Spleen (tissue), 7 donors: ENCODE results near the gene RARA.

ENCODE experiments used
- CTCF ChIP-seq, 11 experiments: fragments of 200-600 bp in 7 of 11; fragments of 450-650 bp in 4 of 11; sonication (generic) in 4 of 11; IDR thresholded peaks in 8 of 11; conservative IDR thresholded peaks in 3 of 11; 1 replicate in 7 of 11; 2 replicates in 4 of 11; pipeline versions ENCODE4 v1.4.0 to v1.8.0; 2016 to 2021; ENCODE audit warnings: antibody characterized with exemption in 11 of 11, inconsistent platforms in 4 of 11, mild to moderate bottlenecking in 1 of 11
- POLR2A ChIP-seq, 3 donors: fragments of 450-650 bp; IDR thresholded peaks; one replicate each; pipeline ENCODE4 v1.5.1; 2017; ENCODE audit warnings: antibody characterized with exemption in 3 of 3, mild to moderate bottlenecking in 1 of 3
- POLR2AphosphoS5 ChIP-seq, 3 donors: sonication (generic); formaldehyde crosslinking; IDR thresholded peaks; one replicate each; pipeline ENCODE4 v1.5.1; 2017; ENCODE audit warnings: antibody characterized with exemption in 3 of 3
- donor health status: DM: no; HTN: no; CAD: no; lungs with moderate emphysema.
- donor health status: DM: no; HTN: no; CAD: no.
- donor health status: DM: no; HTN: no; CAD: no.

DNA sequence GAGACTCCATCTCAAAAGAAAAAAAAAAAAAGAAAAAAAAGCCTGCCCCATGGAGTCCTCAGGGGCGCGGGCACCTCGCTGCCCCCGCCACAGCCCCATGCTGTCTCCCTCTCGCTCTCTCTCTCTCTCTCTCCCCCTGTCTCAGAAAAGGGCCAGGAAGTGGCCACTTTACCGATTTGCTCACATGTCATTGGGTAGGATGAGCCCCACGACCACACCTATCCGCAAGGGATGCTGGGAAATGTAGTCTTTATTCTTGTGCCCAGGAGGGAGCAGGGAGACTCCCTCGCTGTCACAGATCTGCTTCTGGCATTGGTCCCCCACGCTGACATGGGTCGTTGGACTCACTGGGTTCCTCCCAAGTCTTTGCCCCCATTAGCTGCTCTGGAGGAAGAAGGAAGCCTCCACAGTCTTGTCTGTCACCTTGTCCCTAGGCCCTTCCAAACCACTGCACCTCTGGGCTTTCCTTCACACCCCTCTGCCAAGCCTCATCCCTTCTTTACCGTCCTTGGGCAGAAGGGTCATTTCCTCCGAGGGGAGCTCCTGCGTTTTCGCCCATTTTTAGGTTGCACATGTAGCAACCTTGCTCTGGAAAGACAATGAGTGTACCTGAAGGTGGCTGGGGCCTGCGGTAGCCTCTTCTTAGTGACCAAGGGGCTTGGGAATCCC, 62.4 kb downstream of the RARA start:
- TF ChIP-seq CTCF (IDR thresholded peaks at IDR 0.05 in 8 of 11, conservative IDR thresholded peaks at IDR 0.05 in 3 of 11) (no peak), POLR2A (IDR thresholded peaks at IDR 0.05) (no peak), POLR2AphosphoS5 (IDR thresholded peaks at IDR 0.05) (peak in 2 of 3 donors; percentile 20 to 34)
